CD4-positive, CD25-positive, alpha-beta regulatory T cell (primary cell): ENCODE measurements around the gene MANEAL. TPM values are rescaled to one million over a fixed set of nuclear protein-coding genes. Genes with fewer than 3 reads are reported as not detected.

Experiments used
- ATAC-seq, 2 donors: fragments of 150-1000 bp; cut with Tn5 transposase; one replicate each; pipeline ENCODE4 v1.10.0; 2021; ENCODE audit warnings: low read depth in 2 of 2, moderate number of reproducible peaks in 2 of 2, moderate library complexity in 1 of 2
- DNase-seq, 3 donors: peaks; one replicate each; pipeline versions ENCODE4 v3.0.0 to v3.0.0-alpha.2; 2012 to 2022; ENCODE audit warnings: mixed read lengths in 1 of 3
- H3K27ac ChIP-seq: one replicate; pipeline ENCODE4 v1.7.0; 2013; ENCODE audit warnings: mild to moderate bottlenecking, low read length; ENCODE audit not compliant: insufficient read depth, poor library complexity, severe bottlenecking
- H3K27me3 ChIP-seq: one replicate; pipeline ENCODE4 v1.7.0; 2013; ENCODE audit warnings: low read length; ENCODE audit not compliant: control insufficient read depth, insufficient read depth
- H3K36me3 ChIP-seq: one replicate; pipeline ENCODE4 v1.7.0; 2013; ENCODE audit warnings: mild to moderate bottlenecking, low read length, moderate library complexity; ENCODE audit not compliant: control insufficient read depth, insufficient read depth
- H3K4me1 ChIP-seq: 2 replicates; pipeline ENCODE4 v1.7.0; 2013; ENCODE audit warnings: mild to moderate bottlenecking, low read length; ENCODE audit not compliant: insufficient read depth, control insufficient read depth, poor library complexity, severe bottlenecking
- H3K4me3 ChIP-seq: one replicate; pipeline ENCODE4 v1.7.0; 2013; ENCODE audit warnings: low read depth, mild to moderate bottlenecking, low read length, moderate library complexity
- H3K9me3 ChIP-seq, 2 experiments: 1 replicate in 1 of 2; 2 replicates in 1 of 2; pipeline ENCODE4 v1.7.0; 2013; ENCODE audit warnings: low read length in 2 of 2, mild to moderate bottlenecking in 1 of 2, moderate library complexity in 1 of 2; ENCODE audit not compliant: control insufficient read depth in 2 of 2
- H3K27ac Mint-ChIP-seq, 3 donors: one replicate each; pipeline ENCODE4 v1.8.0; 2020 to 2022; ENCODE audit warnings: mild to moderate bottlenecking in 3 of 3, mixed read lengths in 3 of 3, moderate library complexity in 2 of 3
- H3K27me3 Mint-ChIP-seq: one replicate; pipeline ENCODE4 v1.8.0; 2022; ENCODE audit warnings: mild to moderate bottlenecking, mixed read lengths
- H3K36me3 Mint-ChIP-seq: one replicate; pipeline ENCODE4 v1.8.0; 2020; ENCODE audit warnings: mixed read lengths
- H3K4me1 Mint-ChIP-seq, 4 donors: one replicate each; pipeline ENCODE4 v1.8.0; 2020 to 2022; ENCODE audit warnings: mixed read lengths in 4 of 4, mild to moderate bottlenecking in 1 of 4
- H3K4me3 Mint-ChIP-seq, 4 donors: one replicate each; pipeline ENCODE4 v1.8.0; 2020 to 2022; ENCODE audit warnings: mild to moderate bottlenecking in 4 of 4, mixed read lengths in 4 of 4, moderate library complexity in 3 of 4
- H3K9me3 Mint-ChIP-seq, 7 donors: one replicate each; pipeline ENCODE4 v1.8.0; 2020 to 2022; ENCODE audit warnings: mixed read lengths in 7 of 7, mild to moderate bottlenecking in 3 of 7, moderate library complexity in 2 of 7
- polyA plus RNA-seq, 4 donors: library from polyadenylated mRNA; unstranded; fragments of 300-500 nt; fragmentation: Illumina TruSeq; gene quantifications; one replicate each; pipeline ENCODE4 v1.2.3, GENCODE V29; 2021
- total RNA-seq: library from RNA; stranded (reverse); gene quantifications from one replicate; pipeline ENCODE4 v1.2.3, GENCODE V29; 2022

The MANEAL gene
- total RNA-seq, result 0.69 TPM
- polyA plus RNA-seq, result 1 to 10 TPM in 3 of 4 donors, under 1 TPM in 1; 0.87 to 2.4 (median 1.5) TPM

- peaks cover under 1% of the 10 kb centered on the region for H3K36me3 Mint-ChIP-seq
- no peak within 1 kb of the TSS for H3K4me3 ChIP-seq
- no peak within 1 kb of the TSS for H3K27ac ChIP-seq
- H3K4me1 ChIP-seq, result peaks cover 9% of the 10 kb centered on the region
- H3K9me3 Mint-ChIP-seq, result no peaks in the 10 kb centered on the region
- peaks cover 0 to 15% (median 8%) of the 10 kb centered on the region in 4 donors for H3K4me1 Mint-ChIP-seq
- H3K36me3 ChIP-seq, result no peaks in the 10 kb centered on the region
- peak within 1 kb of the TSS; percentile 76 to 88 (median 80) for H3K4me3 Mint-ChIP-seq
- ATAC-seq (peak; percentile 64 to 68), DNase-seq (peak in 1 of 3 donors; percentile 26)
- peaks cover 6% of the 10 kb centered on the region for H3K27me3 ChIP-seq
- no peaks in the 10 kb centered on the region for H3K9me3 ChIP-seq
- H3K27me3 Mint-ChIP-seq, result peaks cover 38% of the 10 kb centered on the region
- no peak within 1 kb of the TSS for H3K27ac Mint-ChIP-seq
These were observed at the start of gene MANEAL for GRCh38 chr1:37793773-37794371. Gene MANEAL, plus strand, starts transcription at chr1:37793847. Its CDS starts 336 bp downstream, at chr1:37794183.

GRCh38 chr1:37746806-37747205 is 46.8 kb upstream of the MANEAL start:
- H3K9me3 ChIP-seq, result peaks cover 0 to 9% of the 10 kb centered on the region in 2 experiments
- H3K4me1 ChIP-seq, result no peaks in the 10 kb centered on the region
- Mint-ChIP-seq H3K9me3 (peaks cover 0 to 9% (median 1%) of the 10 kb centered on the region in 7 donors), H3K4me1 (peaks cover 0 to 6% (median under 1%) of the 10 kb centered on the region in 4 donors), H3K27ac (no peak overlapping the region), H3K27me3 (peaks cover 36% of the 10 kb centered on the region), H3K36me3 (peaks cover 3% of the 10 kb centered on the region), H3K4me3 (no peak overlapping the region)
- peaks cover 13% of the 10 kb centered on the region for H3K27me3 ChIP-seq
- DNase-seq (no peak), ATAC-seq (no peak)
- no peak overlapping the region for H3K27ac ChIP-seq
- no peak overlapping the region for H3K4me3 ChIP-seq
- H3K36me3 ChIP-seq, result no peaks in the 10 kb centered on the region

DNA sequence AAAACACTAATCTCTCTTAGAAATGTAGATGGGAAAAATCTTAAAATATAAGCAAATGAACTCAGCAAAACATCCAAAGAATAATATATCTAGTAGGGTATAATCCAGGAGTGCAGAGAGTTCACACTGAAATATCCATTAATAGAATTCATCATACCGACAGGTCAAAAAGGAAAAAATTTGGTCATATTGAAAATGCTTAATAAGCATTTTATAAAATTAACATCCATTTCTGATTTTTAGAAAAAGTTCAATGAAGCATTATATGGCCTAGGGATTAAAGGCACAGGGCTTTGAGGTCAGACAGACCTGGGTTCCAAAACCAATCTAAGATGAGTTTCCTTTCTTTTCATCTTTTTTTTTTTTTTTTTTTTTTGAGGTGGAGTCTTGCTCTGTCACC is 45.1 kb upstream of the MANEAL start:
- H3K36me3 ChIP-seq, result no peaks in the 10 kb centered on the region
- peaks cover 0 to 6% of the 10 kb centered on the region in 2 experiments for H3K9me3 ChIP-seq
- H3K27me3 ChIP-seq, result peaks cover 13% of the 10 kb centered on the region
- H3K4me3 ChIP-seq, result no peak overlapping the region
- peaks cover 0 to 11% (median 3%) of the 10 kb centered on the region in 4 donors for H3K4me1 Mint-ChIP-seq
- peaks cover 3% of the 10 kb centered on the region for H3K36me3 Mint-ChIP-seq
- H3K4me1 ChIP-seq, result peaks cover 6% of the 10 kb centered on the region
- DNase-seq (no peak), ATAC-seq (no peak)
- peaks cover 31% of the 10 kb centered on the region for H3K27me3 Mint-ChIP-seq
- peaks cover 0 to 9% (median 1%) of the 10 kb centered on the region in 7 donors for H3K9me3 Mint-ChIP-seq
- H3K27ac Mint-ChIP-seq, result no peak overlapping the region
- no peak overlapping the region for H3K4me3 Mint-ChIP-seq
- H3K27ac ChIP-seq, result no peak overlapping the region

DNA sequence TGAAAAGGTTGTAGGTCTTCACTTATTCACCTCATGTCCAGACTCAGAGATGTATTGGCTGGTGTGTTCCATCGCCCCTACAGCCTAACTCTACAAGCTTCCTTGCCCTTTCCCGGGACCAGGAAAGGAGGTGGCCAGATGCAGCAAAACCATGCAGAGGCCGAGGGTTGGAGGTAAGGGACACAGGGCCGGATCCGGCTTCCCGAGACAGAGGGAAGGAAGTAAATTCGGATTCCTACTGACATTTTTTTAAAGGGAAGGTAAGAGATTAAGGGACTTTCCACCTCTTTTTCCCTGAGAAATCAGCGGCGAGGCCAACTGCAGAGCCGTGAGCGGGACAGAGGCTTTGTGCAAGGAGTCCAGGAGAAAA is 41.4 kb upstream of the MANEAL start:
- ATAC-seq (no peak), DNase-seq (no peak)
- Mint-ChIP-seq H3K9me3 (peaks cover 0 to 5% (median 0%) of the 10 kb centered on the region in 7 donors), H3K4me1 (peaks cover 0 to 11% (median 5%) of the 10 kb centered on the region in 4 donors), H3K27ac (no peak overlapping the region), H3K36me3 (peaks cover 3% of the 10 kb centered on the region), H3K27me3 (peaks cover 28% of the 10 kb centered on the region), H3K4me3 (peak overlapping the region in 3 of 4 donors; percentile 61 to 77 (median 68))
- no peak overlapping the region for H3K4me3 ChIP-seq
- H3K9me3 ChIP-seq, result no peaks in the 10 kb centered on the region
- no peaks in the 10 kb centered on the region for H3K36me3 ChIP-seq
- peaks cover 9% of the 10 kb centered on the region for H3K4me1 ChIP-seq
- peaks cover 8% of the 10 kb centered on the region for H3K27me3 ChIP-seq
- H3K27ac ChIP-seq, result no peak overlapping the region

DNA sequence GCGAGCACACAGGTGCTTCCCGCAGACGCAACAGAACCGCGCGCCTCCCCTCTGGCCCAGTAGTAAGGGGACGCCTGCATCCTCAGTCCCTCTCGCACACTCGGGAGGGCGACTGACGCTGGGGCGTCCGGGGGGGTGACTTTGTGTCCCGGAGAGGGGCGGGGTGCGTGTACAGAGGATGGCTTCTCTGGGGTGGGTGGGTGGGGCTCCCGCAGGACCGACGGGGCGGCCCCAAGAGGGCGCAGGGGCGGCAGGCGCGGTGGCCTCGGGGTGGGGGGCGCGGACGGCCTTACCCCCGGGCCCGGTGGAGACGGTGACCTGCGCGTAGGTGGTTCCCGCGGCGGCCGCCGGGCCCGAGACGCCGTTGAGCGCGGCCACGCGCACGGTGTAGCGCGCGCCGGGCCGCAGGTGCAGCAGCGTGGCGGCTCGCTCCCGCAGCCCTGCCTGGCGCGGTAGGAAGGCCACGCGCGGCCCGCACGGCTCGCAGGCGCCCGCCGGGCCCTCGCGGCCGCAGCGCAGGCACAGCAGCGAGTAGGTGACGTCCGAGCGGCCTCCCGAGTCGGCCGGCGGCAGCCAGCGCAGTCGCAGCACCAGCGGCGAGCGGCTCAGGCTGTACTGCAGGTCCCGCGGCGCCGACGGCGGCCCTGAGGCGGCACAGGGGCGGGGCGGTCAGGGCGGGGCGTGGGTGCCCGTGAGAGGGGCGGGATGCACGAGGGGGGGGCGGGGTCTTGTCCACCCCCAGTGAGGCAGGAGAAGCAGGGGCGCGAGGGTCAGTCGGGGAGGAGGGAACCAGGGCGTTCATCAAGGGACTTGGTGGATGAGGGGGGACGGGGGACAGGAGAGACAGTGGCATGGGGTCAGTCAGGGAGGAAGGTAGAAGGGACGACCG is 40.8 kb upstream of the MANEAL start:
- H3K9me3 ChIP-seq, result no peaks in the 10 kb centered on the region
- peaks cover 11% of the 10 kb centered on the region for H3K27me3 ChIP-seq
- H3K36me3 ChIP-seq, result no peaks in the 10 kb centered on the region
- ATAC-seq (peak in 1 of 2 donors; percentile 42), DNase-seq (peak in 1 of 3 donors; percentile 22)
- Mint-ChIP-seq H3K27me3 (peaks cover 28% of the 10 kb centered on the region), H3K27ac (no peak overlapping the region), H3K4me1 (peaks cover 0 to 11% (median 5%) of the 10 kb centered on the region in 4 donors), H3K9me3 (peaks cover 0 to 4% (median 0%) of the 10 kb centered on the region in 7 donors), H3K4me3 (peak overlapping the region in 3 of 4 donors; percentile 61 to 79 (median 68)), H3K36me3 (peaks cover 3% of the 10 kb centered on the region)
- no peak overlapping the region for H3K27ac ChIP-seq
- H3K4me1 ChIP-seq, result peaks cover 9% of the 10 kb centered on the region
- no peak overlapping the region for H3K4me3 ChIP-seq

DNA sequence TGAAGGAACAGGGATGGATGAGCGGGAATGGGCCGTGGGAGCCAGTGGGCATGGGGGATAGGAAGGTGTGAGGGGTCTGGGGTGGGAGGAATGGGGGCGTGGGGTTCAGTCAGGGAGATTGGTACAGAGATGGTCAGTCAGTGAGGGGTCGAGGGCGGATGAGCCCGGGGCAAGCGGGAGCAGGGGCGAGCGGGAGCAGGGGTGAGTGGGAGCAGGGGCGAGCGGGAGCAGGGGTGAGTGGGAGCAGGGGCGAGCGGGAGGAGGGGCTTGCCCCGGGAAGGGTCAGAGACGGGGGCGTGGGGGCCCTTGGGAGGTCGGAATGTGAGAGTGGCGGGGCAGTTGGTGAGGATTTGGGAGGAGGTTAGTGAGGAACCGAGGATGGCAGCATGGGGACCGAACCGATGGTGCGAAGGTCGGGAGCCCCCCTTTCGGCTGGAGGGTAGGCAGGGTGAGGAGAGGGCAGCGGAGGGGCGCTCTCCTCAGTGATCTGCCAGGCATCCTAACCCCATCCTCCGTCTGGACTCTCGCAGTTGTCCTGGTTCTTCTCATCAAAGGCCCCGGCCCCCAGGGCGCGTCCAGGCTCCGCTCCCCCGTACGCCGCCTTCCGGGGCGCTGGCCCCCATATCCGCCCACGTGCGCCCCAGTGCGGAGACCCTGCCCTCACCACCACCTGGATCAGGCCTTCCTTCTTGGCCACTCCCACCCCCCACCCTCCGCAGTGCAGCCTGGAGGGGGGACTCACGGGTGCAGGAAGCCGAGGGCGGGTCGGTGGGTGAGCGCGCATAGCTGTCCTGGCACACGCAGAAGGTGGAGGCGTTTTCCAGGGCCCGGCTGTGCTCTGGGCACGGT is 40.0 kb upstream of the MANEAL start:
- DNase-seq (peak in 1 of 3 donors; percentile 10), ATAC-seq (no peak)
- H3K36me3 Mint-ChIP-seq, result peaks cover 3% of the 10 kb centered on the region
- peak overlapping the region in 2 of 4 donors; percentile 41 to 79 for H3K4me3 Mint-ChIP-seq
- peaks cover 0 to 4% (median 0%) of the 10 kb centered on the region in 7 donors for H3K9me3 Mint-ChIP-seq
- H3K27me3 Mint-ChIP-seq, result peaks cover 28% of the 10 kb centered on the region
- H3K27ac Mint-ChIP-seq, result no peak overlapping the region
- Histone ChIP-seq H3K4me3 (no peak overlapping the region), H3K4me1 (peaks cover 9% of the 10 kb centered on the region), H3K9me3 (no peaks in the 10 kb centered on the region), H3K27me3 (peaks cover 9% of the 10 kb centered on the region), H3K36me3 (no peaks in the 10 kb centered on the region), H3K27ac (no peak overlapping the region)
- peaks cover 0 to 11% (median 5%) of the 10 kb centered on the region in 4 donors for H3K4me1 Mint-ChIP-seq

DNA sequence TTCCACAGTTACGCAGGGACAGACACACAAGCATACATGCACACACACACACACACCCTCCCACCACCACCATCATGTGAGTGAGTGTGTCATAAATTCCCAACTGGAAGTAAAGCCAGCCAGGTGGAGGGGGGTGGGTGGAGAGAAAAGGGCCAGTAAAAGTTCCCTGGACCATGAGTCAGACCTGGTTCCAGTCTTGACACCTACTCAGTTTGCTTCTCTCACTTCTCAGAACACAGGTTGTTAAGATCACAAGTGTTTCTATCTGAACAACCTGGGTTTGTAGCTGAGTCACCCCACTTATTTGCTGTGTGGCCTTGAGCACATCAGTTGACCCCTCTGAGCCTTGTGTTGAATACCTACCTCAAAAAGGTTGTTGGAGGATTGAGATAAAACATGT is 38.4 kb upstream of the MANEAL start:
- H3K27ac Mint-ChIP-seq, result no peak overlapping the region
- Histone ChIP-seq H3K36me3 (no peaks in the 10 kb centered on the region), H3K9me3 (no peaks in the 10 kb centered on the region), H3K4me1 (peaks cover 9% of the 10 kb centered on the region), H3K27ac (no peak overlapping the region), H3K4me3 (no peak overlapping the region), H3K27me3 (peaks cover 9% of the 10 kb centered on the region)
- H3K27me3 Mint-ChIP-seq, result peaks cover 24% of the 10 kb centered on the region
- peak overlapping the region in 1 of 4 donors; percentile 30 for H3K4me3 Mint-ChIP-seq
- H3K36me3 Mint-ChIP-seq, result peaks cover under 1% of the 10 kb centered on the region
- H3K4me1 Mint-ChIP-seq, result peaks cover 0 to 11% (median 5%) of the 10 kb centered on the region in 4 donors
- H3K9me3 Mint-ChIP-seq, result peaks cover 0 to 4% (median 0%) of the 10 kb centered on the region in 7 donors
- ATAC-seq (no peak), DNase-seq (no peak)
